ENCODE results near the gene TCF19.

Gene TCF19, protein sequence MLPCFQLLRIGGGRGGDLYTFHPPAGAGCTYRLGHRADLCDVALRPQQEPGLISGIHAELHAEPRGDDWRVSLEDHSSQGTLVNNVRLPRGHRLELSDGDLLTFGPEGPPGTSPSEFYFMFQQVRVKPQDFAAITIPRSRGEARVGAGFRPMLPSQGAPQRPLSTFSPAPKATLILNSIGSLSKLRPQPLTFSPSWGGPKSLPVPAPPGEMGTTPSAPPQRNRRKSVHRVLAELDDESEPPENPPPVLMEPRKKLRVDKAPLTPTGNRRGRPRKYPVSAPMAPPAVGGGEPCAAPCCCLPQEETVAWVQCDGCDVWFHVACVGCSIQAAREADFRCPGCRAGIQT

GRCh38 chr6:31158140-31158862 lies at the start of gene TCF19:
Gene TCF19, plus strand, starts transcription at chr6:31158589. Its CDS starts 881 bp downstream, at chr6:31159470.
- H3K27ac ChIP-seq: peak within 1 kb of the TSS; percentile 82
- DNase-seq (ENCODE audit: low spot score): peak; percentile 100
- ChIA-PET POLR2A (ENCODE audit: low non-redundant PET) (no interaction called here), CTCF (interaction anchor here (0.6 to 1.3 kb wide), 3 partner anchors 34 to 1820 kb away, joined by 3 to 7 read pairs (median 4); no protein-coding TSS in a partner anchor)
- TF ChIP-seq, protein P1, sequence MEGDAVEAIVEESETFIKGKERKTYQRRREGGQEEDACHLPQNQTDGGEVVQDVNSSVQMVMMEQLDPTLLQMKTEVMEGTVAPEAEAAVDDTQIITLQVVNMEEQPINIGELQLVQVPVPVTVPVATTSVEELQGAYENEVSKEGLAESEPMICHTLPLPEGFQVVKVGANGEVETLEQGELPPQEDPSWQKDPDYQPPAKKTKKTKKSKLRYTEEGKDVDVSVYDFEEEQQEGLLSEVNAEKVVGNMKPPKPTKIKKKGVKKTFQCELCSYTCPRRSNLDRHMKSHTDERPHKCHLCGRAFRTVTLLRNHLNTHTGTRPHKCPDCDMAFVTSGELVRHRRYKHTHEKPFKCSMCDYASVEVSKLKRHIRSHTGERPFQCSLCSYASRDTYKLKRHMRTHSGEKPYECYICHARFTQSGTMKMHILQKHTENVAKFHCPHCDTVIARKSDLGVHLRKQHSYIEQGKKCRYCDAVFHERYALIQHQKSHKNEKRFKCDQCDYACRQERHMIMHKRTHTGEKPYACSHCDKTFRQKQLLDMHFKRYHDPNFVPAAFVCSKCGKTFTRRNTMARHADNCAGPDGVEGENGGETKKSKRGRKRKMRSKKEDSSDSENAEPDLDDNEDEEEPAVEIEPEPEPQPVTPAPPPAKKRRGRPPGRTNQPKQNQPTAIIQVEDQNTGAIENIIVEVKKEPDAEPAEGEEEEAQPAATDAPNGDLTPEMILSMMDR (conservative IDR thresholded peaks at IDR 0.05; ENCODE audit: low read depth): no peak

DNA sequence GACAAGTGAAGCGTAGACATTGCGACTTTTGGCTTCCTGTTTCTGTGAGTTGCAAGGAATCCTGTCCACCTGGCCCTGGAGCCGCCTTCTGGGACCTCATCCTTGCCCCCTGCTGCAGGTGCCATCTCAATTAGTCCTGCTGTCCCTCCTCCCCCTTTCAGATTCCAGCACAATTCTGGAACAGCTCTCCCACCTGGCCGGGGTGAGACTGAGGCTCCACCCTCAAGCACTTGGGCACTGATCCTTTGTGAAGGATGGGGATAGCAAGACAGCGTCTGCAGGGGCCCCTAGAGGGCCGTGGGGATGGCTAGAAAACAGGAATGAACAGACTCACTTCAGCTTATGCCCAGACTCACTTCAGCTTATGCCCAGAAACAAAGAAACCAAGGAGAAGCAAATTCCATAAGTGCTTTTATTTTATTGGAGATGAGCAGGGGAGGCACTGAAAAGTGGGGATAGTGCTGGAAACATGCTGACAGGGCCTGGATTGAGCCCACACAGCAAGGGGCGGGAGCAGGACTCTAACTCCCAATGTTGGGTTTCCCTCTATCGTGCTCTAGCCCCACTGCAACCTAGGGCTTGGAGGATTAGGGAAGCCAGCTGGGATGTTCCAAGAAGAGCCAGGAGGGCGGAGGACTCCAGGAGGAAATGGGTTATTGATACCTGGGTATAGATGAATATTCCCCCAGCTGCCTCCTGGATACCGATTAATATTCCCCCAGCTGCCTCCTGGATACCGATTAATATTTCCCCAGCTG lies 47.4 kb upstream of the TCF19 start:
- DNase-seq (ENCODE audit: low spot score): no peak
- TF ChIP-seq, protein P1 (conservative IDR thresholded peaks at IDR 0.05; ENCODE audit: low read depth): no peak
- CTCF ChIA-PET: interaction anchor here (0.6 kb wide), 1 partner anchor 385 kb away, joined by 6 read pairs; no protein-coding TSS in a partner anchor
- POLR2A ChIA-PET (ENCODE audit: low non-redundant PET): no interaction called here
- no peak overlapping the region for H3K27ac ChIP-seq

GRCh38 chr6:31111712-31112111 lies 46.7 kb upstream of the TCF19 start:
- CTCF ChIA-PET: no interaction called here

DNA sequence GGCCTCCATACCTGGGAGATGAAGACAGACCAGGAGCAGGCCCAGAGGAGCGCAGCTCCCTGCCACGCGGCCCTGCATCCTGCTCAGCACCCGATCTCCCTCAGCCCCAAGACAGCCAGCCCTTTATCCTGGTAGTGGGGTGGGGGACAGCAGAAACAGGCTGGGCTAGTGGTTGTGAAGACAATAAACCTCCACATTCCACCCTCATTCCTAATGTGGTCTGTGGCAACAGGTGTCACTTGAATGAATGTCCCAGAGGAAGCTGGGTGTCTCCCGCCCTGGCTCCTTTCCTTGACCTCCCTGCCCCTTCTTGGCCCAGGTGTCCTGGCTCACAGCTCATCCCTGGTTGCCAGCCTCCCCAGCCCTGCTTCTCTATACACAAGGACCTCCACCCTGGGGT lies 45.9 kb upstream of the TCF19 start, which contains the start of gene C6orf15:
Gene C6orf15, minus strand, starts transcription at position 98 of the 400 bp plus-strand sequence. Its CDS starts 20 bp downstream, at position 78.
- DNase-seq (ENCODE audit: low spot score): no peak
- ChIA-PET POLR2A (ENCODE audit: low non-redundant PET) (no interaction called here), CTCF (no interaction called here)
- no peak within 1 kb of the TSS for H3K27ac ChIP-seq
- TF ChIP-seq, protein P1 (conservative IDR thresholded peaks at IDR 0.05; ENCODE audit: low read depth): no peak

More at GRCh38 chr6:31111712-31112111, 46.7 kb upstream of the TCF19 start:
- TF ChIP-seq, protein P1 (conservative IDR thresholded peaks at IDR 0.05; ENCODE audit: low read depth): no peak
- H3K27ac ChIP-seq: no peak overlapping the region
- POLR2A ChIA-PET (ENCODE audit: low non-redundant PET): no interaction called here
- DNase-seq (ENCODE audit: low spot score): no peak

DNA sequence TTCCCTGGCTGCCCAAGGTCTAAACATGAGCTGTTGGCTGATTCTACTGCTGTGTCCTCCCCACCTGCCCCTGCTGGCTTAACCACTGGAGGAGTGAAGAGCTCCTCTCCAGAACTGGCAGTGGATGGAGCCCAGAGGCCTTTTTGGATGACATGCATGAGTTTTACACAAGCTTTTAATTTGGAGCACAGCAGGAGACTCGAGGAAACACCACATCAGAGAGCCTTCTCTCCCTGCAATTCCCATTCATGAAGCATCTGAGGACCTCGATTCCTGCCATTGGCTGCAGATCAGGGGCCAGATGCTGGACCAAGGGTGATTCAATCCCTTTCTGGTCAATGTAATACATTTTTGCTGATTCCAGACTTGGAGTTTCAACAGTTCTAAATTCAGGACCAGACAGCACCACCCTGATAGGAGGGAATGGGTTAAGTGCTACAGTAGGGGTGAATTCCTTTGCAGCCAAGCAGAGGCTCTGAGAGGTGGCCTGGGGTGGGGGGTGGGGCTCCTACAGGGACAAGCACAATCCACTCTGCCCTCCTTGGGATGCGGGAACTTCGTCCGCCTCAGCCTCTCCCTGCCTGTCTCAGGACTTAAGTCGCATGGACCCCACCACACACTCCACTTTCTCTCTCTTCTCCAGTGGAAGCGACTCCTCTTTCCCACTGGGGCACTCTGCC lies 44.4 kb upstream of the TCF19 start:
- CTCF ChIA-PET: interaction anchor here (0.7 to 1.3 kb wide), 5 partner anchors 12 to 380 kb away, joined by 3 to 5 read pairs (median 3); no protein-coding TSS in a partner anchor
- TF ChIP-seq, protein P1 (conservative IDR thresholded peaks at IDR 0.05; ENCODE audit: low read depth): no peak
- peak overlapping the region; percentile 93 for H3K27ac ChIP-seq
- POLR2A ChIA-PET (ENCODE audit: low non-redundant PET): interaction anchor here (0.6 kb wide), 1 partner anchor 26 kb away, joined by 3 read pairs; no protein-coding TSS in a partner anchor
- no peak for DNase-seq (ENCODE audit: low spot score)

Measured in RWPE1 (cell line).